Effector CD4-positive, alpha-beta T cell (primary cell): ENCODE data around the gene DDC.

Experiments used
- DNase-seq: peaks from one replicate; pipeline ENCODE4 v3.0.0-alpha.2; 2020

The DDC gene

GRCh38 chr7:50409856-50410745, 155.1 kb downstream of the DDC start:
- no peak for DNase-seq
